ENCODE measurements around the gene SLC30A10.

SLC30A10 gene

DNA sequence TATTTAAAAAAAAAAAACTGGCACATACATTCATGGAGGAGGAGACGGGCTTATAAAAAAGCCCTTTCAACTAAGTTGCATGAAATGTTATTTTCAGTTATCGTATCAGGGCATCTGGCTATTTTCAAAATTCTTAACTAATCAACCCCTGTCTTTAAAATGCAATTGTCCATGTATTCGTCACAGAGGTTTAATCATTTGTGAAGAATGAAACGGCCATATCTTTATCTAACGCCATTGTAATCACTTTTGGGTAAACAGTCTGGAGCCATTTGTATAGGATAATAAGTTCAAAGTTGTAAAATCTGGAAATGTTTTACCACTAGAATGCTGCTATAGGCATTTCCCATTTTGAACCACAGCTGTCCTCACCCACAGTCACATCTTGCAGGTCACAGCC lies 30.4 kb downstream of the SLC30A10 start:
- TF ChIP-seq, protein P1, sequence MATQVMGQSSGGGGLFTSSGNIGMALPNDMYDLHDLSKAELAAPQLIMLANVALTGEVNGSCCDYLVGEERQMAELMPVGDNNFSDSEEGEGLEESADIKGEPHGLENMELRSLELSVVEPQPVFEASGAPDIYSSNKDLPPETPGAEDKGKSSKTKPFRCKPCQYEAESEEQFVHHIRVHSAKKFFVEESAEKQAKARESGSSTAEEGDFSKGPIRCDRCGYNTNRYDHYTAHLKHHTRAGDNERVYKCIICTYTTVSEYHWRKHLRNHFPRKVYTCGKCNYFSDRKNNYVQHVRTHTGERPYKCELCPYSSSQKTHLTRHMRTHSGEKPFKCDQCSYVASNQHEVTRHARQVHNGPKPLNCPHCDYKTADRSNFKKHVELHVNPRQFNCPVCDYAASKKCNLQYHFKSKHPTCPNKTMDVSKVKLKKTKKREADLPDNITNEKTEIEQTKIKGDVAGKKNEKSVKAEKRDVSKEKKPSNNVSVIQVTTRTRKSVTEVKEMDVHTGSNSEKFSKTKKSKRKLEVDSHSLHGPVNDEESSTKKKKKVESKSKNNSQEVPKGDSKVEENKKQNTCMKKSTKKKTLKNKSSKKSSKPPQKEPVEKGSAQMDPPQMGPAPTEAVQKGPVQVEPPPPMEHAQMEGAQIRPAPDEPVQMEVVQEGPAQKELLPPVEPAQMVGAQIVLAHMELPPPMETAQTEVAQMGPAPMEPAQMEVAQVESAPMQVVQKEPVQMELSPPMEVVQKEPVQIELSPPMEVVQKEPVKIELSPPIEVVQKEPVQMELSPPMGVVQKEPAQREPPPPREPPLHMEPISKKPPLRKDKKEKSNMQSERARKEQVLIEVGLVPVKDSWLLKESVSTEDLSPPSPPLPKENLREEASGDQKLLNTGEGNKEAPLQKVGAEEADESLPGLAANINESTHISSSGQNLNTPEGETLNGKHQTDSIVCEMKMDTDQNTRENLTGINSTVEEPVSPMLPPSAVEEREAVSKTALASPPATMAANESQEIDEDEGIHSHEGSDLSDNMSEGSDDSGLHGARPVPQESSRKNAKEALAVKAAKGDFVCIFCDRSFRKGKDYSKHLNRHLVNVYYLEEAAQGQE (IDR thresholded peaks at IDR 0.05; ENCODE audit: insufficient read depth in 1 of 2, low read depth in 2 of 2, low read length in 2 of 2): no peak
- TF ChIP-seq POLR2AphosphoS5 (IDR thresholded peaks at IDR 0.05; ENCODE audit: low read depth, low read length) (no peak), FOXP2 (optimal IDR thresholded peaks at IDR 0.05; ENCODE audit: borderline replicate concordance, extremely low read depth, extremely low read length, insufficient read depth) (no peak), TAF1 (IDR thresholded peaks at IDR 0.05; ENCODE audit: borderline replicate concordance, insufficient read depth, low read length) (no peak), SIN3A (IDR thresholded peaks at IDR 0.05; ENCODE audit: borderline replicate concordance, insufficient read depth, low read length) (no peak)

DNA sequence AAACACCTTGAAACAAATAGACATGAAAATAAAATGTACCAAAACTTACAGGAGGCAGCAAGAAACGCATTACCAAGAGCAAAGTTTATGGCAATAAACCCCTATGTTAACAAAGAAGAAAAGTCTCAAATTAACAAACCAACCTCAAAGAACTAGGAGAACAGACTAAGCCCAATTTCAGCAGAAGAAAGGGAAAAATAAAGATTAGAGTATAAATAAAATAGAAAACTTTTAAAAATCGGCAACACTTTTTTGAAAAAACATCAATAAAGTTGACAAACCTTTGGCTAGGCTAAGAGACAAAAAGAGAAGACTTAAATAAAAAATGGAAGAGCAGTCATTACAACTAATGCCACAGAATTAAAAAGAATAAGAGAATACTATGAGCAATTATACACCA lies 42.7 kb downstream of the SLC30A10 start:
- TF ChIP-seq POLR2AphosphoS5 (IDR thresholded peaks at IDR 0.05; ENCODE audit: low read depth, low read length) (no peak), FOXP2 (optimal IDR thresholded peaks at IDR 0.05; ENCODE audit: borderline replicate concordance, extremely low read depth, extremely low read length, insufficient read depth) (no peak), TAF1 (IDR thresholded peaks at IDR 0.05; ENCODE audit: borderline replicate concordance, insufficient read depth, low read length) (no peak), SIN3A (IDR thresholded peaks at IDR 0.05; ENCODE audit: borderline replicate concordance, insufficient read depth, low read length) (no peak)
- TF ChIP-seq, protein P1 (IDR thresholded peaks at IDR 0.05; ENCODE audit: insufficient read depth in 1 of 2, low read depth in 2 of 2, low read length in 2 of 2): no peak

DNA sequence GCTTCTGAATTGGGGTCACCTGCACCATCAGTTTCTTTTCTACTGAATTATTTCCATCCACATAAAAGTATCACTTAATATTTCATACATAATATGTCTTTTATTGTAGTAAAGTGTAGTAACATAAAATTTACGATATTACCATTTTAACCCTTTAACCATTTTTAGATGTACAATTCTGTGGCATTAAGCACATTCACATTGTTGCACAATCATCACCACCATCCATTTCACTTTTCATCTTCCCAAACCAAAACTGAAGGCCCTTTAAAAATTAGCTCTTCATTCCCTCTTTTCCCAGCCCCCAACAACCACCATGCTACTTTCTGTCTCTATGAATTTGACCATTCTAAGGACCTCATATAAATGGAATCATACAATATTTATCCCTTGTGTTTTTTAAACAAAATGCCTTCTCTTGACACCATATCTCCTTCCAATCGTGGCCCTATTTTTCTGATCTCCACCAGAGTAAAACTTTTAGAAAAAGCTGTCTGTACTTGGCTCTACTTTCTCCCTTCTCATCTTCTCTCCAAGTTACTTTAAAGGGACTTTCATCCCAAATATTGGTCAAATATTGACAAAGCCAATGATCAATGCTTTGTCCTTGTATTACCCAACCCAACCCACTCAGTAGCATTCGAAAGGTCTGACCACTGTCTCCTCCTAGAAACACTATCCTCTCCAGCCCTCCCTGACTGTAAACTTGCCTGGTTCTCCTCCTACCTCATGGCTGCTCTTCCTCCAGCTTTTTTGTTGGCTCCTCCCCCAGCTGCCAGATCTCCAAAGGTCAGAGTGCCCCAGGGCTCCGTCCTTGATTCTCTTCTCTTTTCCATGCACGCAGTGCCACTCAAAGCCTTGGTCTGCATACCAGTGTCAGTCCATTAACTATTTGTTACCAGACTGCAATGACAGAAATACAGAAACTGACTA lies 44.7 kb downstream of the SLC30A10 start:
- TF ChIP-seq FOXP2 (optimal IDR thresholded peaks at IDR 0.05; ENCODE audit: borderline replicate concordance, extremely low read depth, extremely low read length, insufficient read depth) (no peak), POLR2AphosphoS5 (IDR thresholded peaks at IDR 0.05; ENCODE audit: low read depth, low read length) (no peak), SIN3A (IDR thresholded peaks at IDR 0.05; ENCODE audit: borderline replicate concordance, insufficient read depth, low read length) (no peak), TAF1 (IDR thresholded peaks at IDR 0.05; ENCODE audit: borderline replicate concordance, insufficient read depth, low read length) (no peak)
- TF ChIP-seq, protein P1 (IDR thresholded peaks at IDR 0.05; ENCODE audit: insufficient read depth in 1 of 2, low read depth in 2 of 2, low read length in 2 of 2): no peak

DNA sequence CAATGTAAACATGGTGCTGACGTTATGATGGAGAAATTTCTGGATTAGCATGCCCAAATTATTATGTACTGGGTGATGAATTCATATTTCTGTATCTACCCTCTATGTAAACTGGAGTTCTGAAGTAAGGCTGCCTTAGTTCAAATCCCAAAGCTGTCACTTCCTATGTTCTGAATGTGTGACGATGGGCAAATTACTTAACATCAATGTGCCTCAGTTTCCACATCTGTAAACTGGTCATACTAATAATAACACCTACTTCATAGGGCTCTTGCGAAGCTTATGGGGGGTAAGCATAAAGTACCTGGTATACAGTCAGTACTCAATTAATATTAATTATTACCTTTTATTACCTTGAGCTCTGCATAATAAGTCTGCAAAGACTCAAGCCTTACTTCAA lies 45.6 kb downstream of the SLC30A10 start:
- TF ChIP-seq FOXP2 (optimal IDR thresholded peaks at IDR 0.05; ENCODE audit: borderline replicate concordance, extremely low read depth, extremely low read length, insufficient read depth): no peak
- no peak for TF ChIP-seq POLR2AphosphoS5 (IDR thresholded peaks at IDR 0.05; ENCODE audit: low read depth, low read length)
- no peak for TF ChIP-seq TAF1 (IDR thresholded peaks at IDR 0.05; ENCODE audit: borderline replicate concordance, insufficient read depth, low read length)
- no peak for TF ChIP-seq SIN3A (IDR thresholded peaks at IDR 0.05; ENCODE audit: borderline replicate concordance, insufficient read depth, low read length)
- TF ChIP-seq, protein P1 (IDR thresholded peaks at IDR 0.05; ENCODE audit: insufficient read depth in 1 of 2, low read depth in 2 of 2, low read length in 2 of 2): no peak
